HepG2 (cell line): ENCODE data around the gene SLCO2B1. TPM values are rescaled to one million over a fixed set of nuclear protein-coding genes. Genes with fewer than 3 reads are reported as not detected.
A peak's percentile ranks its signal among the peaks of the same experiment; 100 is the strongest.

Experiments used
- BHLHE40 ChIP-seq: IDR thresholded peaks from 2 replicates; pipeline ENCODE4 v1.6.1; 2011; ENCODE audit warnings: low read length, improper control_type of control experiment
- ETV5 ChIP-seq: IDR thresholded peaks from 2 replicates; pipeline ENCODE4 v1.6.1; 2018; ENCODE audit warnings: missing biosample characterization, missing genetic modification reagents, inconsistent platforms, borderline replicate concordance
- RNF2 ChIP-seq: fragments of 450-650 bp; conservative IDR thresholded peaks from 2 replicates; pipeline ENCODE4 v1.6.1; 2016; ENCODE audit warnings: low read depth
- SALL1 ChIP-seq: sonication (generic); formaldehyde crosslinking; IDR thresholded peaks from 2 replicates; pipeline ENCODE4 v1.8.0; 2022; ENCODE audit warnings: mild to moderate bottlenecking, missing genetic modification reagents
- TBX2 ChIP-seq: sonication (generic); formaldehyde crosslinking; IDR thresholded peaks from 2 replicates; pipeline ENCODE4 v1.5.0; 2020; ENCODE audit warnings: missing genetic modification reagents, mild to moderate bottlenecking, borderline replicate concordance
- ZNF547 ChIP-seq: sonication (generic); formaldehyde crosslinking; IDR thresholded peaks from 2 replicates; pipeline ENCODE4 v1.5.1; 2020; ENCODE audit warnings: mild to moderate bottlenecking, missing genetic modification reagents
- ZNF564 ChIP-seq: sonication (generic); formaldehyde crosslinking; IDR thresholded peaks from 2 replicates; pipeline ENCODE4 v1.8.1; 2023; ENCODE audit warnings: mild to moderate bottlenecking, missing genetic modification reagents
- ZNF570 ChIP-seq: sonication (generic); formaldehyde crosslinking; IDR thresholded peaks from 2 replicates; pipeline ENCODE4 v1.4.0; 2020; ENCODE audit warnings: mild to moderate bottlenecking, missing genetic modification reagents, borderline replicate concordance
- polyA plus RNA-seq, 8 experiments: library from polyadenylated mRNA; depleted of rRNA in 3 of 8; stranded (reverse) in 7 of 8; unstranded in 1 of 8; fragments of >200 nt; fragmentation: Illumina TruSeq in 4 of 8; extraction: Trizol in 4 of 8; gene quantifications; 2 replicates each; pipeline versions ENCODE4 v1.2.1 to v1.2.3, GENCODE V29; 2011 to 2016; ENCODE audit warnings: low read depth in 4 of 8, missing spikeins in 1 of 8, mixed read lengths in 1 of 8; ENCODE audit not compliant: insufficient read depth in 1 of 8
- total RNA-seq, 5 experiments: library from RNA; depleted of rRNA; stranded (reverse); fragments of >200 nt; fragmentation: Illumina TruSeq; extraction: Trizol; gene quantifications; 2 replicates each; pipeline ENCODE4 v1.2.3, GENCODE V29; 2016; ENCODE audit warnings: low read depth in 1 of 5
- TF ChIP-seq, protein P1 (sequence below): sonication (generic); formaldehyde crosslinking; IDR thresholded peaks from 2 replicates; pipeline ENCODE4 v1.5.0; 2020; ENCODE audit warnings: mild to moderate bottlenecking, missing genetic modification reagents, borderline replicate concordance
- TF ChIP-seq, protein P2 (sequence below): sonication (generic); formaldehyde crosslinking; IDR thresholded peaks from 2 replicates; pipeline ENCODE4 v1.5.0; 2020; ENCODE audit warnings: missing genetic modification reagents, mild to moderate bottlenecking, borderline replicate concordance
- TF ChIP-seq, protein P3 (sequence below): sonication (generic); formaldehyde crosslinking; IDR thresholded peaks from 2 replicates; pipeline ENCODE4 v1.4.0; 2020; ENCODE audit warnings: mild to moderate bottlenecking, missing genetic modification reagents
- TF ChIP-seq, protein P4 (sequence below): sonication (generic); formaldehyde crosslinking; IDR thresholded peaks from 2 replicates; pipeline ENCODE4 v1.4.0; 2020; ENCODE audit warnings: mild to moderate bottlenecking, missing genetic modification reagents

The SLCO2B1 gene
- total and polyA plus RNA-seq, 2 of the 13 experiments (the other 11 are each of a cell fraction or from before 2014, with no cell fraction given) = 15.3 to 19.8 TPM

DNA sequence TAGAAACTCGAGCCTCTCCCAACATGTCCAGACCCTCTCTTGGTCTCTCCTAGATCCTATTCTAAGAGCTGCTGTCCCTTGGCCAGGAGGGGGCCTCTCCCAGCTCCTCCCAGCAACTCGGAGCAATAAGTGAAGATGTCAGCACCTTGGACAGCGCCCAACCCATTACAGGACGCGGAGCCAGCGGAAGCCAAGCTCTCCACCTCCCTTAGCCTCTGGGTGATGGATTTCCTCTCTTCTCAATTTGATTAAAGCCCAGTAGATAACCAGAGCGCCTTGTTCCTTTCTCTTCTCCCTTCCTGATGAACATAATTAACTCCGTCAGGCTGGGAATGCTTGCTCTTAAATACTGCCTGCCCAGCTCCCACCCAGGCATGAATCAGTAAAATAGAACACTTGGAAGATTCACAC, 63.5 kb downstream of the SLCO2B1 start (continued):
- TF ChIP-seq, protein P1, sequence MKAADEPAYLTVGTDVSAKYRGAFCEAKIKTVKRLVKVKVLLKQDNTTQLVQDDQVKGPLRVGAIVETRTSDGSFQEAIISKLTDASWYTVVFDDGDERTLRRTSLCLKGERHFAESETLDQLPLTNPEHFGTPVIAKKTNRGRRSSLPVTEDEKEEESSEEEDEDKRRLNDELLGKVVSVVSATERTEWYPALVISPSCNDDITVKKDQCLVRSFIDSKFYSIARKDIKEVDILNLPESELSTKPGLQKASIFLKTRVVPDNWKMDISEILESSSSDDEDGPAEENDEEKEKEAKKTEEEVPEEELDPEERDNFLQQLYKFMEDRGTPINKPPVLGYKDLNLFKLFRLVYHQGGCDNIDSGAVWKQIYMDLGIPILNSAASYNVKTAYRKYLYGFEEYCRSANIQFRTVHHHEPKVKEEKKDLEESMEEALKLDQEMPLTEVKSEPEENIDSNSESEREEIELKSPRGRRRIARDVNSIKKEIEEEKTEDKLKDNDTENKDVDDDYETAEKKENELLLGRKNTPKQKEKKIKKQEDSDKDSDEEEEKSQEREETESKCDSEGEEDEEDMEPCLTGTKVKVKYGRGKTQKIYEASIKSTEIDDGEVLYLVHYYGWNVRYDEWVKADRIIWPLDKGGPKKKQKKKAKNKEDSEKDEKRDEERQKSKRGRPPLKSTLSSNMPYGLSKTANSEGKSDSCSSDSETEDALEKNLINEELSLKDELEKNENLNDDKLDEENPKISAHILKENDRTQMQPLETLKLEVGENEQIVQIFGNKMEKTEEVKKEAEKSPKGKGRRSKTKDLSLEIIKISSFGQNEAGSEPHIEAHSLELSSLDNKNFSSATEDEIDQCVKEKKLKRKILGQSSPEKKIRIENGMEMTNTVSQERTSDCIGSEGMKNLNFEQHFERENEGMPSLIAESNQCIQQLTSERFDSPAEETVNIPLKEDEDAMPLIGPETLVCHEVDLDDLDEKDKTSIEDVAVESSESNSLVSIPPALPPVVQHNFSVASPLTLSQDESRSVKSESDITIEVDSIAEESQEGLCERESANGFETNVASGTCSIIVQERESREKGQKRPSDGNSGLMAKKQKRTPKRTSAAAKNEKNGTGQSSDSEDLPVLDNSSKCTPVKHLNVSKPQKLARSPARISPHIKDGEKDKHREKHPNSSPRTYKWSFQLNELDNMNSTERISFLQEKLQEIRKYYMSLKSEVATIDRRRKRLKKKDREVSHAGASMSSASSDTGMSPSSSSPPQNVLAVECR (CRISPR knock-in tag) = peak; percentile 51; the same call in 1 of the 2 replicates
- TF ChIP-seq TBX2 = peak; percentile 65
- TF ChIP-seq, protein P2, sequence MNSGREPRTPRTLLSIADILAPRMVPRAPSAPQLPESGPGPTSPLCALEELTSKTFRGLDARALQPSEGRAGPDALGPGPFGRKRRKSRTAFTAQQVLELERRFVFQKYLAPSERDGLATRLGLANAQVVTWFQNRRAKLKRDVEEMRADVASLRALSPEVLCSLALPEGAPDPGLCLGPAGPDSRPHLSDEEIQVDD (CRISPR knock-in tag) = peak; percentile 69; the same call in 1 of the 2 replicates
- no peak for TF ChIP-seq ZNF570 (CRISPR knock-in tag)
- TF ChIP-seq, protein P3, sequence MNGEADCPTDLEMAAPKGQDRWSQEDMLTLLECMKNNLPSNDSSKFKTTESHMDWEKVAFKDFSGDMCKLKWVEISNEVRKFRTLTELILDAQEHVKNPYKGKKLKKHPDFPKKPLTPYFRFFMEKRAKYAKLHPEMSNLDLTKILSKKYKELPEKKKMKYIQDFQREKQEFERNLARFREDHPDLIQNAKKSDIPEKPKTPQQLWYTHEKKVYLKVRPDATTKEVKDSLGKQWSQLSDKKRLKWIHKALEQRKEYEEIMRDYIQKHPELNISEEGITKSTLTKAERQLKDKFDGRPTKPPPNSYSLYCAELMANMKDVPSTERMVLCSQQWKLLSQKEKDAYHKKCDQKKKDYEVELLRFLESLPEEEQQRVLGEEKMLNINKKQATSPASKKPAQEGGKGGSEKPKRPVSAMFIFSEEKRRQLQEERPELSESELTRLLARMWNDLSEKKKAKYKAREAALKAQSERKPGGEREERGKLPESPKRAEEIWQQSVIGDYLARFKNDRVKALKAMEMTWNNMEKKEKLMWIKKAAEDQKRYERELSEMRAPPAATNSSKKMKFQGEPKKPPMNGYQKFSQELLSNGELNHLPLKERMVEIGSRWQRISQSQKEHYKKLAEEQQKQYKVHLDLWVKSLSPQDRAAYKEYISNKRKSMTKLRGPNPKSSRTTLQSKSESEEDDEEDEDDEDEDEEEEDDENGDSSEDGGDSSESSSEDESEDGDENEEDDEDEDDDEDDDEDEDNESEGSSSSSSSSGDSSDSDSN (CRISPR knock-in tag) = no peak
- peak; percentile 84 for TF ChIP-seq ETV5 (CRISPR knock-in tag)
- TF ChIP-seq, protein P4, sequence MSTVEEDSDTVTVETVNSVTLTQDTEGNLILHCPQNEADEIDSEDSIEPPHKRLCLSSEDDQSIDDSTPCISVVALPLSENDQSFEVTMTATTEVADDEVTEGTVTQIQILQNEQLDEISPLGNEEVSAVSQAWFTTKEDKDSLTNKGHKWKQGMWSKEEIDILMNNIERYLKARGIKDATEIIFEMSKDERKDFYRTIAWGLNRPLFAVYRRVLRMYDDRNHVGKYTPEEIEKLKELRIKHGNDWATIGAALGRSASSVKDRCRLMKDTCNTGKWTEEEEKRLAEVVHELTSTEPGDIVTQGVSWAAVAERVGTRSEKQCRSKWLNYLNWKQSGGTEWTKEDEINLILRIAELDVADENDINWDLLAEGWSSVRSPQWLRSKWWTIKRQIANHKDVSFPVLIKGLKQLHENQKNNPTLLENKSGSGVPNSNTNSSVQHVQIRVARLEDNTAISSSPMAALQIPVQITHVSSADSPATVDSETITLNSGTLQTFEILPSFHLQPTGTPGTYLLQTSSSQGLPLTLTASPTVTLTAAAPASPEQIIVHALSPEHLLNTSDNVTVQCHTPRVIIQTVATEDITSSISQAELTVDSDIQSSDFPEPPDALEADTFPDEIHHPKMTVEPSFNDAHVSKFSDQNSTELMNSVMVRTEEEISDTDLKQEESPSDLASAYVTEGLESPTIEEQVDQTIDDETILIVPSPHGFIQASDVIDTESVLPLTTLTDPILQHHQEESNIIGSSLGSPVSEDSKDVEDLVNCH (CRISPR knock-in tag) = no peak
- peak; percentile 80; the same call in 1 of the 2 replicates for TF ChIP-seq ZNF564 (CRISPR knock-in tag)
- no peak for TF ChIP-seq RNF2
- no peak for TF ChIP-seq BHLHE40
- peak; percentile 79; the same call in 1 of the 2 replicates for TF ChIP-seq ZNF547 (CRISPR knock-in tag)
- peak; percentile 96 for TF ChIP-seq SALL1 (CRISPR knock-in tag)
